ENCODE results near the gene KCNT1. TPM values are rescaled to one million over a fixed set of nuclear protein-coding genes. Genes with fewer than 3 reads are reported as not detected.

Gene KCNT1
- total RNA-seq, 2 experiments from 2014 or later, result 0.11 to 0.22 TPM

- no peaks in the 10 kb centered on the region for H3K9me3 Mint-ChIP-seq
- no peak for DNase-seq
- POLR2A ChIA-PET, result no interaction called here
These were observed 24.3 kb upstream of the KCNT1 start for GRCh38 chr9:135677641-135678168.

DNA sequence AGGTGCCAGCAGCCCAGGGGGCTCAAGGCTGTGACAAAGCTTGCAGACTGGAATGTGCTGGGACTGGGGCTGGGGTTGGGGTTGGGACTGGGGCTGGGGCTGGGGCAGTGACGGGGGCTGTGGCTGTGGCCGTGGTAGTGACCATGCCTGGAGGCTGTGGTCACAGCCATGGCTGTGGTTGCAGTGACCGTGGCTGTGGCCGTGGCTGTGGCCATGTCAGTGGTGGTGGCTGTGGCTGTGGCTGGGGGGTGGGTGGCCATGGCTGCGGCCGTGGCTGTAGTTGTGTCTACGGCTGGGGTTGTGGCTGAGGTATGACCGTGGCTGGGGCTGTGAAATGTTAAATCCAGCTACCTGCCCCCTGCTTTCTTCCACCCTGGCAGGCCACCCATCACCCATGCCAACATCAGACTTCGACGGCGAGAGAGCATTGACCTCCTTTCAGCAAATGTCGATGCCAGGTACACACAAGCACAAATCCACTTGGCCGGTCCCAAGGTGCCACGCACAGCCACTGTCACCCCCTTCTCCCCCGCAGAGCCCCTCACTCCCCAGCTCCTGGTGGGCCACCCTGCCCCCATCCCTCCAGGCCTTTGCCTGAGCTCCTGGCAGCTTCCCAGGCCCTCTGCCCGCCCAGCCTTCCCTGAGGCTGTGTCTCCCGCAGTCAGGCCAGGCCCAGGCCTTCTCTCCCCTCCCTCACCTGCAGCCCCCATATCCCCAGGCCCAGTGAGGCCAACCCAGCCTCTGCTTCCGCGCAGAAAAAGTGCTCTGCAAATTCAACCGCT is 23.6 kb upstream of the KCNT1 start:
- Mint-ChIP-seq H3K36me3 (ENCODE audit: low read depth) (no peaks in the 10 kb centered on the region), H3K4me3 (no peak overlapping the region), H3K9me3 (no peaks in the 10 kb centered on the region), H3K4me1 (ENCODE audit: low read depth) (no peaks in the 10 kb centered on the region), H3K27me3 (no peaks in the 10 kb centered on the region), H3K27ac (no peak overlapping the region)
- Histone ChIP-seq H3K4me3 (ENCODE audit: low read length) (no peak overlapping the region), H3K27me3 (ENCODE audit: control insufficient read depth in 1 of 2, insufficient read depth in 2 of 2, low read length in 2 of 2) (no peaks in the 10 kb centered on the region), H3K27ac (ENCODE audit: low read depth in 1 of 2, low read length in 2 of 2) (no peak overlapping the region), H3K9me3 (ENCODE audit: control insufficient read depth in 1 of 2, insufficient read depth in 1 of 2, low read length in 2 of 2) (no peaks in the 10 kb centered on the region), H3K4me1 (ENCODE audit: insufficient read depth, low read length) (no peaks in the 10 kb centered on the region), H3K36me3 (ENCODE audit: insufficient read depth, low read length) (no peaks in the 10 kb centered on the region)
- no peak for TF ChIP-seq CTCF (IDR thresholded peaks at IDR 0.05)
- intact Hi-C loops (cut with DNase I, micrococcal nuclease), result no loop called here
- CTCF ChIA-PET, result no interaction called here
- no peak for ATAC-seq (ENCODE audit: poor library complexity)
- DNase-seq, result no peak
- POLR2A ChIA-PET, result no interaction called here

More at GRCh38 chr9:135677641-135678168, 24.3 kb upstream of the KCNT1 start:
- no peak for ATAC-seq (ENCODE audit: poor library complexity)
- H3K4me3 ChIP-seq (ENCODE audit: low read length), result no peak overlapping the region
- H3K36me3 Mint-ChIP-seq (ENCODE audit: low read depth), result no peaks in the 10 kb centered on the region
- no peaks in the 10 kb centered on the region for H3K27me3 Mint-ChIP-seq
- intact Hi-C loops (cut with DNase I, micrococcal nuclease), result no loop called here
- H3K27ac Mint-ChIP-seq, result no peak overlapping the region
- H3K36me3 ChIP-seq (ENCODE audit: insufficient read depth, low read length), result no peaks in the 10 kb centered on the region
- H3K27ac ChIP-seq (ENCODE audit: low read depth in 1 of 2, low read length in 2 of 2), result no peak overlapping the region
- H3K9me3 ChIP-seq (ENCODE audit: control insufficient read depth in 1 of 2, insufficient read depth in 1 of 2, low read length in 2 of 2), result no peaks in the 10 kb centered on the region
- no peak overlapping the region for H3K4me3 Mint-ChIP-seq
- TF ChIP-seq CTCF (IDR thresholded peaks at IDR 0.05), result no peak
- CTCF ChIA-PET, result no interaction called here
- H3K27me3 ChIP-seq (ENCODE audit: control insufficient read depth in 1 of 2, insufficient read depth in 2 of 2, low read length in 2 of 2), result no peaks in the 10 kb centered on the region
- no peaks in the 10 kb centered on the region for H3K4me1 Mint-ChIP-seq (ENCODE audit: low read depth)
- no peaks in the 10 kb centered on the region for H3K4me1 ChIP-seq (ENCODE audit: insufficient read depth, low read length)

GRCh38 chr9:135680056-135680455 is 21.9 kb upstream of the KCNT1 start:
- CTCF ChIA-PET, result no interaction called here

More at GRCh38 chr9:135680056-135680455, 21.9 kb upstream of the KCNT1 start:
- peaks cover 6% of the 10 kb centered on the region for H3K27me3 Mint-ChIP-seq
- H3K4me3 Mint-ChIP-seq, result no peak overlapping the region
- POLR2A ChIA-PET, result no interaction called here
- ATAC-seq (ENCODE audit: poor library complexity) (no peak), DNase-seq (no peak)
- no peaks in the 10 kb centered on the region for H3K4me1 Mint-ChIP-seq (ENCODE audit: low read depth)
- H3K36me3 Mint-ChIP-seq (ENCODE audit: low read depth), result no peaks in the 10 kb centered on the region
- H3K9me3 Mint-ChIP-seq, result no peaks in the 10 kb centered on the region
- H3K4me1 ChIP-seq (ENCODE audit: insufficient read depth, low read length), result no peaks in the 10 kb centered on the region
- no peak overlapping the region for H3K4me3 ChIP-seq (ENCODE audit: low read length)
- H3K36me3 ChIP-seq (ENCODE audit: insufficient read depth, low read length), result no peaks in the 10 kb centered on the region
- H3K9me3 ChIP-seq (ENCODE audit: control insufficient read depth in 1 of 2, insufficient read depth in 1 of 2, low read length in 2 of 2), result no peaks in the 10 kb centered on the region
- H3K27ac Mint-ChIP-seq, result no peak overlapping the region
- H3K27ac ChIP-seq (ENCODE audit: low read depth in 1 of 2, low read length in 2 of 2), result no peak overlapping the region
- intact Hi-C loops (cut with DNase I, micrococcal nuclease), result no loop called here
- no peak for TF ChIP-seq CTCF (IDR thresholded peaks at IDR 0.05)
- H3K27me3 ChIP-seq (ENCODE audit: control insufficient read depth in 1 of 2, insufficient read depth in 2 of 2, low read length in 2 of 2), result no peaks in the 10 kb centered on the region

Data from CD4-positive, alpha-beta T cell (primary cell).